ENCODE data around the gene NDUFS5. TPM values are rescaled to one million over a fixed set of nuclear protein-coding genes. Genes with fewer than 3 reads are reported as not detected.

NDUFS5 gene
- total RNA-seq, 1 experiment from 2014 or later, result 176 TPM

DNA sequence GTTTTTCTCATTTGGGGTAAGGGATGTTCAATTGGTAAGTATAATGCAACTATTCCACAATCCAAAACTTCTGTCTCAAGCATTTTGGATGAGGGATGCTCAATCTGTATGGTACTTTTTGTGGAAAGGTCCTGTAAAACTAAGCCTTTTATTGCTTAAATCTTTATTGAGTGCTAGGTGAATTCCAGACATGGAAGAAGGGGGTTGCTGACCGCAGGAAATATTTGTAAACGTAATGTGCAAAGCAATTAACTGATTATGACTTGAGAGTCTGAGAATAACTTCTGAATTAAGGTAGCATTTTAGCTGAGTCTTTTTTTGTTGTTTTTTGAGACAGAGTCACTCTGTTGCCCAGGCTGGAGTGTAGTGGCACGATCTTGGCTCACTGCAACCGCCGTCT is 32.0 kb upstream of the NDUFS5 start:
- DNase-seq, result no peak

DNA sequence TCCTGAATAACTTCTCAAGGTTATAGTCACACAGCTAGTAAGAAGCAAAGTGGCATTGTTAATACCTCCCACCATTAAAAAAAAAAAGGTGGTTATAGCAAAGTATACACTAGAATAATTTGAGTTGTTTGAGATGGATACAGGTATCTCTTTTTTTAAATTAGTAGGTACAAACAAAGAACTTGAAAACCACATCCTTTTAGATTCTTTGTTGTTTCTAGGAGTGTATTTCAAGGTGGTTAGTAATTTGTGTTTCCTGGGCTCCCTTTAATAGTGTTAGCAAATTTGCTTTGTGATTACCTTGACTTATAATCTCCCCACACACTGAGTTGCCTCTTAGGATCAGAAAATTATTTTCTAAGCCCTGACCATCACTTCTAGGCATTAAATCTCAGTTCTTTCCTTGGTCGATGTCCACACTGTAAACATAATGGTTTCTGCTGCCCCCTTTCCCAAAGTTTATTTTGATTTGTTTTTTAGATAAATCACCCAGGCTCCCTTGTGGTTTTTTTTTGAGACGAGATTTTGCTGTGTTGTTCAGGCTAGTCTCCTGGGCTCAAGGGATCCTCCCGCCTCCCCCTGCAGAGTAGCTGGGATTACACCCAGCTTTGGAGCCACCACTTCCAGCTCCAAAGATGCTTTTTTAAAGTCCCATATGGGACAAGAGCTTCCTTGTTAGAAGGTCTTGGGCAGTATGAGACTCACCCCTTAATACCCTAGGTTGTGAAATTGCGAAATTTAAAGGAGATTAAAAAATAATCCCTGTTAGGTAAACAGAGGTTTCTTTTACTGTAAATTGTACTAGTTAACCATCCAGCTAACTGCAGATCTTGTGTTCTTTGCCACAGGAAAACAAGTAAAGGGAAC is 28.9 kb upstream of the NDUFS5 start:
- intact Hi-C loops (cut with micrococcal nuclease; ENCODE audit: unreplicated experiment), result no loop called here
- H3K27me3 ChIP-seq (replicated peaks; ENCODE audit: control insufficient read depth, insufficient read depth, low read length), result no peaks in the 10 kb centered on the region
- H3K9me3 Mint-ChIP-seq (ENCODE audit: unreplicated experiment), result no peaks in the 10 kb centered on the region
- ChIA-PET POLR2A (no interaction called here), CTCF (no interaction called here)
- no peak overlapping the region for H3K4me3 ChIP-seq (ENCODE audit: low read depth, low read length)
- 0 out of 2 replicates have a peak, but pooled peaks cover 3% of the 10 kb centered on the region for H3K4me1 ChIP-seq
- peaks cover 83% of the 10 kb centered on the region for H3K36me3 Mint-ChIP-seq (ENCODE audit: insufficient read depth, unreplicated experiment)
- H3K27me3 Mint-ChIP-seq (ENCODE audit: insufficient read depth, unreplicated experiment), result no peaks in the 10 kb centered on the region
- TF ChIP-seq, protein P1, sequence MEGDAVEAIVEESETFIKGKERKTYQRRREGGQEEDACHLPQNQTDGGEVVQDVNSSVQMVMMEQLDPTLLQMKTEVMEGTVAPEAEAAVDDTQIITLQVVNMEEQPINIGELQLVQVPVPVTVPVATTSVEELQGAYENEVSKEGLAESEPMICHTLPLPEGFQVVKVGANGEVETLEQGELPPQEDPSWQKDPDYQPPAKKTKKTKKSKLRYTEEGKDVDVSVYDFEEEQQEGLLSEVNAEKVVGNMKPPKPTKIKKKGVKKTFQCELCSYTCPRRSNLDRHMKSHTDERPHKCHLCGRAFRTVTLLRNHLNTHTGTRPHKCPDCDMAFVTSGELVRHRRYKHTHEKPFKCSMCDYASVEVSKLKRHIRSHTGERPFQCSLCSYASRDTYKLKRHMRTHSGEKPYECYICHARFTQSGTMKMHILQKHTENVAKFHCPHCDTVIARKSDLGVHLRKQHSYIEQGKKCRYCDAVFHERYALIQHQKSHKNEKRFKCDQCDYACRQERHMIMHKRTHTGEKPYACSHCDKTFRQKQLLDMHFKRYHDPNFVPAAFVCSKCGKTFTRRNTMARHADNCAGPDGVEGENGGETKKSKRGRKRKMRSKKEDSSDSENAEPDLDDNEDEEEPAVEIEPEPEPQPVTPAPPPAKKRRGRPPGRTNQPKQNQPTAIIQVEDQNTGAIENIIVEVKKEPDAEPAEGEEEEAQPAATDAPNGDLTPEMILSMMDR (IDR thresholded peaks at IDR 0.05; ENCODE audit: insufficient read depth in 1 of 2, low read depth in 1 of 2, low read length in 1 of 2, severe bottlenecking in 1 of 2, unreplicated experiment in 1 of 2), result no peak
- no peak for DNase-seq
- BruUV-seq (replicated peaks), result no TSS peak
- no peak overlapping the region for H3K4me3 Mint-ChIP-seq (ENCODE audit: unreplicated experiment)
- H3K9me3 ChIP-seq, result no peaks in the 10 kb centered on the region
- H3K4me1 Mint-ChIP-seq (ENCODE audit: low read depth, unreplicated experiment), result peaks cover 15% of the 10 kb centered on the region
- 0 out of 2 replicates have a peak, but pooled peaks cover 1% of the 10 kb centered on the region for H3K36me3 ChIP-seq (ENCODE audit: control insufficient read depth, insufficient read depth, low read length)
- no peak overlapping the region for H3K27ac Mint-ChIP-seq (ENCODE audit: unreplicated experiment)

More for the DNA sequence above, 32.0 kb upstream of the NDUFS5 start:
- no peak overlapping the region for H3K27ac Mint-ChIP-seq (ENCODE audit: unreplicated experiment)
- intact Hi-C loops (cut with micrococcal nuclease; ENCODE audit: unreplicated experiment), result no loop called here
- Histone ChIP-seq H3K4me3 (ENCODE audit: low read depth, low read length) (no peak overlapping the region), H3K27me3 (replicated peaks; ENCODE audit: control insufficient read depth, insufficient read depth, low read length) (no peaks in the 10 kb centered on the region), H3K9me3 (no peaks in the 10 kb centered on the region), H3K36me3 (ENCODE audit: control insufficient read depth, insufficient read depth, low read length) (no peaks in the 10 kb centered on the region), H3K4me1 (peaks cover 11% of the 10 kb centered on the region; the same call in 1 of the 2 replicates)
- BruUV-seq (replicated peaks), result no TSS peak
- H3K36me3 Mint-ChIP-seq (ENCODE audit: insufficient read depth, unreplicated experiment), result peaks cover 52% of the 10 kb centered on the region
- TF ChIP-seq, protein P1 (IDR thresholded peaks at IDR 0.05; ENCODE audit: insufficient read depth in 1 of 2, low read depth in 1 of 2, low read length in 1 of 2, severe bottlenecking in 1 of 2, unreplicated experiment in 1 of 2), result no peak
- ChIA-PET POLR2A (no interaction called here), CTCF (no interaction called here)
- no peak overlapping the region for H3K4me3 Mint-ChIP-seq (ENCODE audit: unreplicated experiment)
- no peaks in the 10 kb centered on the region for H3K9me3 Mint-ChIP-seq (ENCODE audit: unreplicated experiment)
- H3K27me3 Mint-ChIP-seq (ENCODE audit: insufficient read depth, unreplicated experiment), result no peaks in the 10 kb centered on the region
- H3K4me1 Mint-ChIP-seq (ENCODE audit: low read depth, unreplicated experiment), result peaks cover 15% of the 10 kb centered on the region

DNA sequence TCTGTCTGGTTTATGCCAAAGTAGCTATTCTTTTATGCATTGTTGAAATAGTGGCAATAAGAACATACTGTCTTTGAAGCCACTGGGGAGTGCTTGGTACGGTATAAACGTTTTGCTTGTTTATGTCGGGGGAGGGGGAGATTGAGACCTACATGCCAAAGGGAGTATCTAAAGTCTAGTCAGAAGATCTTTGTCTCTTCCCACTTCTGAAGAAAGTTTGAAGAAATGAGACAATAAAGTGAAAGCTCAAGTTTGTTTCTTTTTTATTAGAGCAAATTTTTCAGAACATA is 28.3 kb upstream of the NDUFS5 start:
- Mint-ChIP-seq H3K9me3 (ENCODE audit: unreplicated experiment) (no peaks in the 10 kb centered on the region), H3K4me3 (ENCODE audit: unreplicated experiment) (no peak overlapping the region), H3K27ac (ENCODE audit: unreplicated experiment) (no peak overlapping the region), H3K27me3 (ENCODE audit: insufficient read depth, unreplicated experiment) (no peaks in the 10 kb centered on the region), H3K4me1 (ENCODE audit: low read depth, unreplicated experiment) (peaks cover 10% of the 10 kb centered on the region), H3K36me3 (ENCODE audit: insufficient read depth, unreplicated experiment) (peaks cover 83% of the 10 kb centered on the region)
- ChIA-PET CTCF (no interaction called here), POLR2A (no interaction called here)
- no peak for DNase-seq
- Histone ChIP-seq H3K36me3 (ENCODE audit: control insufficient read depth, insufficient read depth, low read length) (0 out of 2 replicates have a peak, but pooled peaks cover 1% of the 10 kb centered on the region), H3K4me1 (0 out of 2 replicates have a peak, but pooled peaks cover 3% of the 10 kb centered on the region), H3K27me3 (replicated peaks; ENCODE audit: control insufficient read depth, insufficient read depth, low read length) (no peaks in the 10 kb centered on the region), H3K4me3 (ENCODE audit: low read depth, low read length) (no peak overlapping the region), H3K9me3 (no peaks in the 10 kb centered on the region)
- BruUV-seq (replicated peaks), result no TSS peak
- TF ChIP-seq, protein P1 (IDR thresholded peaks at IDR 0.05; ENCODE audit: insufficient read depth in 1 of 2, low read depth in 1 of 2, low read length in 1 of 2, severe bottlenecking in 1 of 2, unreplicated experiment in 1 of 2), result no peak
- intact Hi-C loops (cut with micrococcal nuclease; ENCODE audit: unreplicated experiment), result no loop called here
